Ectodermal cell (in vitro differentiated cells): Measurements from ENCODE around the gene LMO1.

Source experiments
- H3K27ac ChIP-seq: 2 replicates; pipeline ENCODE4 v1.7.0; 2013; ENCODE audit warnings: mild to moderate bottlenecking, low read depth, low read length; ENCODE audit not compliant: insufficient read depth, poor library complexity, severe bottlenecking
- H3K27me3 ChIP-seq: 2 replicates; pipeline ENCODE4 v1.7.0; 2013; ENCODE audit warnings: mild to moderate bottlenecking, low read length; ENCODE audit not compliant: insufficient read depth, control insufficient read depth, poor library complexity, severe bottlenecking
- H3K36me3 ChIP-seq: one replicate; pipeline ENCODE4 v1.7.0; 2013; ENCODE audit warnings: low read length; ENCODE audit not compliant: control insufficient read depth, insufficient read depth
- H3K4me1 ChIP-seq: one replicate; pipeline ENCODE4 v1.7.0; 2013; ENCODE audit warnings: low read length; ENCODE audit not compliant: control insufficient read depth, insufficient read depth
- H3K4me3 ChIP-seq: 2 replicates; pipeline ENCODE4 v1.7.0; 2013; ENCODE audit warnings: low read depth, low read length, control low read depth; ENCODE audit not compliant: insufficient read depth
- H3K9me3 ChIP-seq: 2 replicates; pipeline ENCODE4 v1.7.0; 2013; ENCODE audit warnings: mild to moderate bottlenecking, low read length, moderate library complexity; ENCODE audit not compliant: control insufficient read depth
- WGBS, 2 experiments: methylation state at CpG; one replicate each; pipeline ENCODE4 v1.1.7; 2013; ENCODE audit warnings: missing lambda C conversion rate in 2 of 2; 5-methylcytosine and 5-hydroxymethylcytosine counted together

Gene LMO1

GRCh38 chr11:8234910-8235309 is 28.8 kb downstream of the LMO1 start:
- no peak overlapping the region for H3K27ac ChIP-seq
- WGBS, 2 experiments, result 85 to 90% methylated on average over 3 of the region's 3 CpGs
- H3K4me1 ChIP-seq, result peaks cover 6% of the 10 kb centered on the region
- H3K36me3 ChIP-seq, result no peaks in the 10 kb centered on the region
- no peak overlapping the region for H3K4me3 ChIP-seq
- no peaks in the 10 kb centered on the region for H3K9me3 ChIP-seq
- H3K27me3 ChIP-seq, result no peaks in the 10 kb centered on the region

- WGBS, 2 experiments, result 75 to 76% methylated on average over 5 of the region's 5 CpGs
- H3K9me3 ChIP-seq, result no peaks in the 10 kb centered on the region
- H3K4me3 ChIP-seq, result no peak overlapping the region
- no peaks in the 10 kb centered on the region for H3K36me3 ChIP-seq
- peaks cover 6% of the 10 kb centered on the region for H3K4me1 ChIP-seq
- no peak overlapping the region for H3K27ac ChIP-seq
- H3K27me3 ChIP-seq, result no peaks in the 10 kb centered on the region
These were observed 29.3 kb downstream of the LMO1 start for GRCh38 chr11:8234425-8234821.

GRCh38 chr11:8233691-8234424 is 29.8 kb downstream of the LMO1 start:
- no peaks in the 10 kb centered on the region for H3K9me3 ChIP-seq
- no peaks in the 10 kb centered on the region for H3K36me3 ChIP-seq
- 86 to 89% methylated on average over 11 of the region's 11 CpGs for WGBS, 2 experiments
- H3K27me3 ChIP-seq, result no peaks in the 10 kb centered on the region
- no peak overlapping the region for H3K4me3 ChIP-seq
- no peak overlapping the region for H3K27ac ChIP-seq
- peaks cover 6% of the 10 kb centered on the region for H3K4me1 ChIP-seq

- Histone ChIP-seq H3K27me3 (no peaks in the 10 kb centered on the region), H3K4me3 (no peak overlapping the region), H3K27ac (no peak overlapping the region), H3K4me1 (peaks cover 6% of the 10 kb centered on the region), H3K36me3 (no peaks in the 10 kb centered on the region), H3K9me3 (no peaks in the 10 kb centered on the region)
- WGBS, 2 experiments, result 78 to 80% methylated on average over 9 of the region's 9 CpGs
These were observed 30.6 kb downstream of the LMO1 start for GRCh38 chr11:8232849-8233606.

- Histone ChIP-seq H3K36me3 (no peaks in the 10 kb centered on the region), H3K27ac (no peak overlapping the region), H3K9me3 (no peaks in the 10 kb centered on the region), H3K4me3 (no peak overlapping the region), H3K27me3 (no peaks in the 10 kb centered on the region), H3K4me1 (peaks cover 6% of the 10 kb centered on the region)
- 92 to 96% methylated on average over 5 of the region's 5 CpGs for WGBS, 2 experiments
These were observed 31.3 kb downstream of the LMO1 start for GRCh38 chr11:8232414-8232813.

GRCh38 chr11:8231979-8232378 is 31.7 kb downstream of the LMO1 start:
- Histone ChIP-seq H3K4me3 (no peak overlapping the region), H3K36me3 (no peaks in the 10 kb centered on the region), H3K9me3 (no peaks in the 10 kb centered on the region), H3K4me1 (peaks cover 6% of the 10 kb centered on the region), H3K27ac (no peak overlapping the region), H3K27me3 (no peaks in the 10 kb centered on the region)
- WGBS, 2 experiments, result 88 to 90% methylated on average over 5 of the region's 5 CpGs

- Histone ChIP-seq H3K9me3 (no peaks in the 10 kb centered on the region), H3K27ac (no peak overlapping the region), H3K4me3 (no peak overlapping the region), H3K4me1 (peaks cover 6% of the 10 kb centered on the region), H3K36me3 (no peaks in the 10 kb centered on the region), H3K27me3 (no peaks in the 10 kb centered on the region)
- 90 to 93% methylated on average over 21 of the region's 21 CpGs for WGBS, 2 experiments
These were observed 32.5 kb downstream of the LMO1 start for GRCh38 chr11:8230921-8231847.

GRCh38 chr11:8230178-8230859 is 33.4 kb downstream of the LMO1 start:
- H3K4me1 ChIP-seq, result peaks cover 6% of the 10 kb centered on the region
- no peak overlapping the region for H3K4me3 ChIP-seq
- WGBS, 2 experiments, result 95% methylated on average over 22 of the region's 22 CpGs
- no peak overlapping the region for H3K27ac ChIP-seq
- H3K9me3 ChIP-seq, result no peaks in the 10 kb centered on the region
- no peaks in the 10 kb centered on the region for H3K27me3 ChIP-seq
- H3K36me3 ChIP-seq, result no peaks in the 10 kb centered on the region

- H3K27ac ChIP-seq, result no peak overlapping the region
- H3K4me1 ChIP-seq, result peaks cover 6% of the 10 kb centered on the region
- WGBS, 2 experiments, result 90% methylated on average over 9 of the region's 9 CpGs
- no peak overlapping the region for H3K4me3 ChIP-seq
- H3K36me3 ChIP-seq, result no peaks in the 10 kb centered on the region
- H3K9me3 ChIP-seq, result no peaks in the 10 kb centered on the region
- H3K27me3 ChIP-seq, result no peaks in the 10 kb centered on the region
These were observed 34.1 kb downstream of the LMO1 start for GRCh38 chr11:8229299-8230177.
